IPS-18a (cell line): Measurements from ENCODE around the gene CDS1.

Experiments used
- H3K27ac ChIP-seq: one replicate; pipeline ENCODE4 v1.5.1; 2013; ENCODE audit warnings: low read length
- H3K27me3 ChIP-seq: one replicate; pipeline ENCODE4 v1.6.1; 2013; ENCODE audit warnings: mild to moderate bottlenecking, low read length; ENCODE audit not compliant: control insufficient read depth, insufficient read depth
- H3K36me3 ChIP-seq: one replicate; pipeline ENCODE4 v1.6.1; 2013; ENCODE audit warnings: low read depth, low read length; ENCODE audit not compliant: control insufficient read depth
- H3K4me1 ChIP-seq: one replicate; pipeline ENCODE4 v1.6.1; 2013; ENCODE audit warnings: low read depth, low read length; ENCODE audit not compliant: control insufficient read depth
- H3K4me3 ChIP-seq: one replicate; pipeline ENCODE4 v1.5.1; 2013; ENCODE audit warnings: low read length
- H3K9ac ChIP-seq: one replicate; pipeline ENCODE4 v1.6.1; 2013; ENCODE audit warnings: mild to moderate bottlenecking, low read length, moderate library complexity
- H3K9me3 ChIP-seq: one replicate; pipeline ENCODE4 v1.6.1; 2013; ENCODE audit warnings: low read depth, low read length; ENCODE audit not compliant: control insufficient read depth

CDS1 gene

GRCh38 chr4:84574069-84574720 lies 8.7 kb upstream of the CDS1 start:
- Histone ChIP-seq H3K9ac (no peak overlapping the region), H3K27me3 (no peaks in the 10 kb centered on the region), H3K9me3 (no peaks in the 10 kb centered on the region), H3K27ac (no peak overlapping the region), H3K36me3 (no peaks in the 10 kb centered on the region), H3K4me3 (no peak overlapping the region), H3K4me1 (peaks cover 10% of the 10 kb centered on the region)

DNA sequence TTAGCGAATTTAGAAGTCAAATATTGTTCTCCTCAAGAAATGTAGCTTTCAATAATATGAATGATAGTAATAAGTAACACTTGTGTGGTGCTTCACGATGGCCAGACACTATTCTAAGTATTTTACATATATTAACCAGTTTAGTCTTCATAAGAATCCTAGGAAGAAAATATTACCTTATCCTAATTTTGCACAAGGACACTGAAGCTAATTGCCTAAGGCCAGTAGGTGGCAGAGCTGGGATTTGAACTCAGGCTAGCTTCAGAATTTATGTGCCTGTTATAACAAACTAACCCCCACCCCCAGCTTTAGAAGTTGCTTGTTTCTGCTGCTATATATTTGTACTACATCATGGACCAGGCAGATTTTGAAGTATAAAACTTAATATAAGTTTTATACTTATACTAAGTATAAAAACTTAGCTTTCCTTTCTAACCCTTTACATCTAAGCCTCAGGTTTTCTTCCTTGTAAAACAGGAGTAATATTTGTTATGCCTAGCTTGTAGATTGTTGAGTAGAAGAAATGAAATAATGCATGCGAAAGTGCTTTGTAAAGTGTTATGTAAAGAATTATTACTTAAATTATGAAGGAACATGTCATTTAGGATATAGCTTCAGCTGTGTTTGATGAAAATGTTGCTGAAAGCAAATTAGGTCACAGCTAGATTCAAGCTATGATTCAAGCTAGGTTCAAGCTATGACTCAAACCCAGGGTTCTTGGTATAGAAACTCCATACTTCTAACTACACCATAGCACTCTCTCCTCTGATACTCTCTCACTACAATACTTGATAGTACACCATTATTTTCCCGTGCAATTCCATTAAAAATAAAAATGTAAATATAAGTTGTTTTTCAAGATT lies 4.2 kb upstream of the CDS1 start:
- H3K9ac ChIP-seq: peak overlapping the region; percentile 19
- H3K27me3 ChIP-seq: peaks cover 23% of the 10 kb centered on the region
- no peaks in the 10 kb centered on the region for H3K36me3 ChIP-seq
- no peak overlapping the region for H3K27ac ChIP-seq
- H3K4me3 ChIP-seq: no peak overlapping the region
- no peaks in the 10 kb centered on the region for H3K9me3 ChIP-seq
- peaks cover 17% of the 10 kb centered on the region for H3K4me1 ChIP-seq

DNA sequence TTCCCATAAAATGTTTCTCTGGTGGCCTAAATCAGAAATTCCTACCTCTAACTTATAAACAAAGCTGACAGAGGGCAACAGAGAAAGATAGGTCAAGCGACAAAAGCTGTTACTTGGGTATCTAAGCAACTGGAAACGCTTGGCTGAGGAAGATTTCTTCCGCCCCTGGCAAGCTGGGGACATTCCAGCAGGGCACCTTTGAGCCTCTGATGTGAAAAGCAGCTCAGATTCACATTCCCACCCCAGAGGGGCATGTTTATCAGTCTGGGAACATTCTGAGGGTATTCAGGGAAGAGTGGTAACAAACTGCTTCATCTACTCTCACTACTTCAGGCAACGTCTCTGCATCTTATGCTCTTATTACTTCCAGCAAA lies 3.5 kb upstream of the CDS1 start:
- no peak overlapping the region for H3K27ac ChIP-seq
- no peaks in the 10 kb centered on the region for H3K9me3 ChIP-seq
- peak overlapping the region; percentile 19 for H3K9ac ChIP-seq
- no peak overlapping the region for H3K4me3 ChIP-seq
- H3K36me3 ChIP-seq: no peaks in the 10 kb centered on the region
- H3K27me3 ChIP-seq: peaks cover 29% of the 10 kb centered on the region
- H3K4me1 ChIP-seq: peaks cover 23% of the 10 kb centered on the region

DNA sequence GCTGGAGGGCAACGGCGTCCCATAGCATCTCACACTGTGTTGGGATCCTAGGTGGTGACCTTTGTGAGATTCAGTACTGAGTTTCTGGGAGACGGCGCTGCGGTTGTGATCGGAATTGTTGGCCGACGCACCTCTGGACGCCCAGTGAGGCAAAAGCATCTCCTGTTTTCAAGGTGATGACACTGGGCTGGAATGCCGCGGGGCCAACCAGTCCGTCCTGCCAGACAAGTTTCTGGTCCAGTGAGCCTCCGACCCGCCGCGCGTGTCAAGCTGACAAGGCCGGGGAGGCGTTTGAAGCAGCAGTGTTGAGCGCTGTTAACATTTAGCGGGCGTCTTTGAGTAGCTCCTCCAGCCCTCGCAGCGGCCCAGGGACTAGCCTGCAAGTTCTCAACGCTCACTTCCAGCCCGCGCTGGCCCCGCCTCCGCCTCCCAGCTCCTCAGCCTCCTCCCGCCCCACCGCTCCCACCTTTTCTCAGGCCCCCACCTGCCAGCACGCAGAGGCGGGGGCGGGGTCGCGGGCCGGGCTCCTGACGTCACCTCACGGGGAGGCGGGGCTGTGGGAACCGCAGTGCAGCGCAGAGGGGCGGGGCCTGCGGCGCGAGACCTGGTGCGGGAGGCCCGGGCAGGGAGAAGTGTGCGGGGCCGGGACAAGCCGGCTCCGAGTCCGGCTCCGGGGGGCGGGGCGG lies 482 bp upstream of the CDS1 start:
- peaks cover 37% of the 10 kb centered on the region for H3K27me3 ChIP-seq
- no peak overlapping the region for H3K27ac ChIP-seq
- peak overlapping the region; percentile 90 for H3K4me3 ChIP-seq
- no peaks in the 10 kb centered on the region for H3K9me3 ChIP-seq
- H3K36me3 ChIP-seq: no peaks in the 10 kb centered on the region
- H3K4me1 ChIP-seq: peaks cover 36% of the 10 kb centered on the region
- peak overlapping the region; percentile 18 for H3K9ac ChIP-seq

DNA sequence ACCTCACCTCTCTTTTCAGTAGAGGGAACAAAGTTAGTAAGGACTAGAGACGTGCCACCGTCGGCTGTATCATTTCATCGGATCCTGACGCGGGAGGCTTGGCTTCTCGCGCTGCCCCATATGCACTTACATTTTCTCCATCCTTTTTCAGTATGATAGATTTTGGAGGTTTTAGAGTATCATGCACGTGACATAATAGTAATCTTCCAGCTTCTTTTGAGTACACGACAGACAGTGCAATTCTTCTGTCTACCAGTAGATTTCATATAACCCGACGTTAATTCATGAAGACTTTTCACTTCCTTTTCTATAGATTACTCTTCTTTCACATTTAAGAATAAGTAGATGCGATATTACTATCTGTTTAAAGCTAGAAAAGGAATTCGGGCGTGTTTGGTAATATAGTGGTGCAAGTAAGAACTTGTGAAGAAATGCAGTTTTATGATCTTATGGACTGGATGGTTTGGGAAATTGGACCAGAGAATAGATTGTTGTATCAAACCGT lies 1.0 kb downstream of the CDS1 start:
- H3K36me3 ChIP-seq: no peaks in the 10 kb centered on the region
- peaks cover 37% of the 10 kb centered on the region for H3K27me3 ChIP-seq
- H3K9me3 ChIP-seq: no peaks in the 10 kb centered on the region
- peak overlapping the region; percentile 70 for H3K9ac ChIP-seq
- peak overlapping the region; percentile 90 for H3K4me3 ChIP-seq
- H3K27ac ChIP-seq: no peak overlapping the region
- H3K4me1 ChIP-seq: peaks cover 33% of the 10 kb centered on the region

GRCh38 chr4:84585251-84585650 lies 2.3 kb downstream of the CDS1 start:
- H3K27ac ChIP-seq: no peak overlapping the region
- H3K4me3 ChIP-seq: peak overlapping the region; percentile 90
- peak overlapping the region; percentile 70 for H3K9ac ChIP-seq
- H3K27me3 ChIP-seq: peaks cover 37% of the 10 kb centered on the region
- H3K36me3 ChIP-seq: no peaks in the 10 kb centered on the region
- H3K4me1 ChIP-seq: peaks cover 28% of the 10 kb centered on the region
- no peaks in the 10 kb centered on the region for H3K9me3 ChIP-seq

DNA sequence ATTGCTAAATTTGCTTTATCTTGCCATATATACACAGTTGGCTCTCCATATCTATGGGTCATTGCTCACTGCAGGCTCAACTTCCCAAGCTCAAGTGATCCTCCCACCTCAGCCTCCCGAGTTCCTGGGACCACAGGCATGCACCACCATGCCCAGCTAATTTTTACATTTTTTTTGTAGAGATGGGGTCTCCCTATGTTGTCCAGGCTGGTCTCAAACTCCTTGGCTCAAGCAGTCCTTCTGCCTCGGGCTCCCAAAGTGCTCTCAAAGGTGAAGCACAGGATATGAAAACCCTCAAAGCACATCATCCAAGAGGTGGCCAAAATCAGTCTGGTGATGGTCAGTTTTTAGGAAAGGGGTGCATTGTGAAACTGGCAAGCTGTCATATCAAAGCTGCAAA lies 11.8 kb downstream of the CDS1 start:
- Histone ChIP-seq H3K4me1 (peaks cover 13% of the 10 kb centered on the region), H3K27ac (no peak overlapping the region), H3K27me3 (no peaks in the 10 kb centered on the region), H3K4me3 (no peak overlapping the region), H3K9me3 (no peaks in the 10 kb centered on the region), H3K9ac (no peak overlapping the region), H3K36me3 (peaks cover 3% of the 10 kb centered on the region)

DNA sequence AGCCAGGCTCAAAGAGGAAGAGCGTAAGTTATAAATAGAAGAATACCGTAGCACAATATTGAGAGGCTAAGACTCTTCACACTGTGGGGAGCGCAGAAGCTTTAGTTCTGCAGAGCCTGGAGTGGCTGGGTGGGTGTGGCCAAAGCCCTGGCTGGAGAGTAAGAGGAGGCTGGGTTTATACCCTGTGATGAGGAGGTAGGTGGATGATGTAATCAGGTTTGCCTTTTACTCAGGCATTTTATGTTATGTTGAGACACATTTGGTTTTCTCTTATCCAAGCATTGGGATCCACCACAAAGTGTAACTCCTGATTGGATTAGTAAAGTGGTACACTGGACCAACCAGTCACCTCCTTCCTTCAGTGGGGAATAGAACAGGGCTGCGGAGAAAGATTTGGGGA lies 13.9 kb downstream of the CDS1 start:
- Histone ChIP-seq H3K4me3 (no peak overlapping the region), H3K9me3 (no peaks in the 10 kb centered on the region), H3K27ac (no peak overlapping the region), H3K4me1 (peaks cover 8% of the 10 kb centered on the region), H3K27me3 (no peaks in the 10 kb centered on the region), H3K9ac (no peak overlapping the region), H3K36me3 (peaks cover 3% of the 10 kb centered on the region)

- peaks cover 8% of the 10 kb centered on the region for H3K4me1 ChIP-seq
- H3K4me3 ChIP-seq: no peak overlapping the region
- no peaks in the 10 kb centered on the region for H3K9me3 ChIP-seq
- no peaks in the 10 kb centered on the region for H3K27me3 ChIP-seq
- no peak overlapping the region for H3K9ac ChIP-seq
- peaks cover 3% of the 10 kb centered on the region for H3K36me3 ChIP-seq
- H3K27ac ChIP-seq: no peak overlapping the region
Observed at GRCh38 chr4:84597450-84597849, 14.5 kb downstream of the CDS1 start.

- H3K27me3 ChIP-seq: no peaks in the 10 kb centered on the region
- peaks cover 11% of the 10 kb centered on the region for H3K36me3 ChIP-seq
- no peaks in the 10 kb centered on the region for H3K9me3 ChIP-seq
- H3K9ac ChIP-seq: no peak overlapping the region
- no peaks in the 10 kb centered on the region for H3K4me1 ChIP-seq
- no peak overlapping the region for H3K4me3 ChIP-seq
- H3K27ac ChIP-seq: no peak overlapping the region
Observed at GRCh38 chr4:84606645-84607044, 23.7 kb downstream of the CDS1 start.

GRCh38 chr4:84611531-84611930 lies 28.6 kb downstream of the CDS1 start:
- Histone ChIP-seq H3K27ac (no peak overlapping the region), H3K4me1 (peaks cover 6% of the 10 kb centered on the region), H3K9ac (no peak overlapping the region), H3K27me3 (no peaks in the 10 kb centered on the region), H3K36me3 (peaks cover 9% of the 10 kb centered on the region), H3K4me3 (no peak overlapping the region), H3K9me3 (no peaks in the 10 kb centered on the region)
